Mammary epithelial cell (primary cell): ENCODE results near the gene COL19A1.

Experiments used
- EZH2 ChIP-seq: IDR thresholded peaks from 2 replicates; pipeline ENCODE4 v1.6.1; 2012; ENCODE audit warnings: low read length, inconsistent platforms, borderline replicate concordance
- TF ChIP-seq, protein P1 (sequence below), 2 donors: IDR thresholded peaks in 1 of 2; conservative IDR thresholded peaks in 1 of 2; 2 replicates each; pipeline ENCODE4 v1.5.1; 2011 to 2012; ENCODE audit warnings: inconsistent platforms in 2 of 2, low read length in 2 of 2, mild to moderate bottlenecking in 2 of 2, control low read depth in 1 of 2, low read depth in 1 of 2; ENCODE audit not compliant: insufficient read depth in 1 of 2; ENCODE audit errors: extremely low read depth in 1 of 2

DNA sequence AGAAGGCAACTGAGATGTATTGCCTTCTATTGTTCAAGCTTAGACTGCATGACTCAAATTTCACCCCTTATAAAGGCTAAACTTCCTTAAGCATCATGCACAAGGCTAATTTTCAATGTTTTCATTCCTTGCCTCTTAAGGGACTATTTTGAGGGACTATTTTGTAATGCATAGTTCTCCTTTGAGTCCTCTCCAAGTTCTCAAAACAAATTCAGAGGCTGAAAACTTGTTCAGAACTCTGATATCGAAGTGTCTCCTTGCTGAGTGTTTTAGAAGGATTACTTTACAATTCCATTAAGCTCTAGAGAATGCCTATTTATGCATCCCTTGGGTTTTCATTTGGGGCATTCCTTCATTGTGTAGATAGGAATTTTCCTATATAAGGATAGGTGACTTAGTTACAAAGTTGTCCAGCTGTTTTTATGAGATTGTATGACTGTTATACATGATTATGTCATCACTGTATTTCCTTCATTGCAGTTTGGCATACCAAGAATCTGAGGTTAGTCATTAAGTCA is 41.7 kb downstream of the COL19A1 start:
- TF ChIP-seq, protein P1, sequence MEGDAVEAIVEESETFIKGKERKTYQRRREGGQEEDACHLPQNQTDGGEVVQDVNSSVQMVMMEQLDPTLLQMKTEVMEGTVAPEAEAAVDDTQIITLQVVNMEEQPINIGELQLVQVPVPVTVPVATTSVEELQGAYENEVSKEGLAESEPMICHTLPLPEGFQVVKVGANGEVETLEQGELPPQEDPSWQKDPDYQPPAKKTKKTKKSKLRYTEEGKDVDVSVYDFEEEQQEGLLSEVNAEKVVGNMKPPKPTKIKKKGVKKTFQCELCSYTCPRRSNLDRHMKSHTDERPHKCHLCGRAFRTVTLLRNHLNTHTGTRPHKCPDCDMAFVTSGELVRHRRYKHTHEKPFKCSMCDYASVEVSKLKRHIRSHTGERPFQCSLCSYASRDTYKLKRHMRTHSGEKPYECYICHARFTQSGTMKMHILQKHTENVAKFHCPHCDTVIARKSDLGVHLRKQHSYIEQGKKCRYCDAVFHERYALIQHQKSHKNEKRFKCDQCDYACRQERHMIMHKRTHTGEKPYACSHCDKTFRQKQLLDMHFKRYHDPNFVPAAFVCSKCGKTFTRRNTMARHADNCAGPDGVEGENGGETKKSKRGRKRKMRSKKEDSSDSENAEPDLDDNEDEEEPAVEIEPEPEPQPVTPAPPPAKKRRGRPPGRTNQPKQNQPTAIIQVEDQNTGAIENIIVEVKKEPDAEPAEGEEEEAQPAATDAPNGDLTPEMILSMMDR (conservative IDR thresholded peaks at IDR 0.05 in 1 of 2, IDR thresholded peaks at IDR 0.05 in 1 of 2; ENCODE audit: extremely low read depth in 1 of 2, insufficient read depth in 1 of 2, low read depth in 1 of 2, low read length in 2 of 2) = no peak
- no peak for TF ChIP-seq EZH2
